Fibroblast of mammary gland (primary cell): ENCODE measurements around the gene DNAL1.
"Not testable (repeated sequence)": the region's sequence is repeated elsewhere in the genome, so short reads cannot be mapped to it uniquely, and the experiment has no call there.

Experiments used
- DNase-seq: peaks from one replicate; pipeline ENCODE4 v3.0.0-alpha.2; 2010; ENCODE audit warnings: low read depth
- H3K4me3 ChIP-seq: 2 replicates; pipeline ENCODE4 v1.5.1; 2011; ENCODE audit warnings: low read depth, mild to moderate bottlenecking, low read length, moderate library complexity; ENCODE audit not compliant: control insufficient read depth
- TF ChIP-seq, protein P1 (sequence below): conservative IDR thresholded peaks from 2 replicates; pipeline ENCODE4 v1.5.1; 2011; ENCODE audit warnings: low read depth, low read length, inconsistent platforms; ENCODE audit not compliant: control insufficient read depth, insufficient read depth

DNAL1 gene

DNA sequence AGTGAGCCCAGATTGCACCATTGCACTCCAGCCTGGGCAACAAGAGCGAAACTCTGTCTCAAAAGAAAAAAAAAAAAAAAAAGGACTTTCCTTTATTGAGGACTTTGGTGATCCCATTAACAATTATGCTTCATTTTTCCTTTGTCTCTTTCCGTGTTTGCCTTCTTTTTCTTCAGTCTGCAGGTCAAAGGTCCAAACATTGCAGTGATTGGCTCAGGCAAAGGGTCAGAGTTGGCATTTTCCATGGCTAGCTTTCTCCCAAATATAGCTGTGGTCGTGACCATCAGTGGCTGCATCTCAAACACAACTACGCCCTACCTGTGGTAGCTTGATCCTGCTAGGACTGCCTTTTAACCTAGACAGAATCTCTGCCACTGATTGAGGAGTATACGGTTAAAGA is 7.0 kb upstream of the DNAL1 start:
- TF ChIP-seq, protein P1, sequence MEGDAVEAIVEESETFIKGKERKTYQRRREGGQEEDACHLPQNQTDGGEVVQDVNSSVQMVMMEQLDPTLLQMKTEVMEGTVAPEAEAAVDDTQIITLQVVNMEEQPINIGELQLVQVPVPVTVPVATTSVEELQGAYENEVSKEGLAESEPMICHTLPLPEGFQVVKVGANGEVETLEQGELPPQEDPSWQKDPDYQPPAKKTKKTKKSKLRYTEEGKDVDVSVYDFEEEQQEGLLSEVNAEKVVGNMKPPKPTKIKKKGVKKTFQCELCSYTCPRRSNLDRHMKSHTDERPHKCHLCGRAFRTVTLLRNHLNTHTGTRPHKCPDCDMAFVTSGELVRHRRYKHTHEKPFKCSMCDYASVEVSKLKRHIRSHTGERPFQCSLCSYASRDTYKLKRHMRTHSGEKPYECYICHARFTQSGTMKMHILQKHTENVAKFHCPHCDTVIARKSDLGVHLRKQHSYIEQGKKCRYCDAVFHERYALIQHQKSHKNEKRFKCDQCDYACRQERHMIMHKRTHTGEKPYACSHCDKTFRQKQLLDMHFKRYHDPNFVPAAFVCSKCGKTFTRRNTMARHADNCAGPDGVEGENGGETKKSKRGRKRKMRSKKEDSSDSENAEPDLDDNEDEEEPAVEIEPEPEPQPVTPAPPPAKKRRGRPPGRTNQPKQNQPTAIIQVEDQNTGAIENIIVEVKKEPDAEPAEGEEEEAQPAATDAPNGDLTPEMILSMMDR, result no peak
- no peak overlapping the region for H3K4me3 ChIP-seq
- DNase-seq, result no peak

DNA sequence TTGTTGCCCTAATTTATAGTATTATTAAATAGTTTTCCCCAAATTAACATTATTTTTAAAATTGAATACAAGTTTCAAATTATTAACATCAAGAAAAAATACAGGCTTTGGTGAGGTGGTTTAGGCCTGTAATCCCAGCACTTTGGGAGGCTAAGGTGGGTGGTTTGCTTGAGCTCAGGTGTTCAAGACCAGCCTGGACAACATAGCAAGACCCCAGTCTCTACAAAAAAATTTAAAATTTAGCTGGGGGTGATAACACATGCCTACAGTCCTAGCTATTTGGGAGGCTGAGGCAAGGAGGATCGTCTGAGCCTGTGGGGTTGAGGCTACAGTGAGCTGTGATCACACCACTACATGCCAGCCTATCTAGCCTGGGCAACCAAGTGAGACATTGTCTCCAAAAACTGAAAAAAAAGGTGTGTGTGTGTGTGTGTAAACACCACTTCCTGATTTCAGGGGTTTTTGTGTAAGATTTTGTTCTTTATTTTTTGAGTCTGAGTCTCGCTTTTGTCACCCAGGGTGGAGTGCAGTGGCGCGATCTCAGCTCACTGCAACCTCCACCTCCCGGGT is 3.9 kb upstream of the DNAL1 start:
- TF ChIP-seq, protein P1, result no peak
- no peak for DNase-seq
- H3K4me3 ChIP-seq, result no peak overlapping the region

GRCh38 chr14:73645248-73645610 is 443 bp downstream of the DNAL1 start:
- no peak for DNase-seq
- TF ChIP-seq, protein P1, result no peak
- peak overlapping the region; percentile 94 for H3K4me3 ChIP-seq

DNA sequence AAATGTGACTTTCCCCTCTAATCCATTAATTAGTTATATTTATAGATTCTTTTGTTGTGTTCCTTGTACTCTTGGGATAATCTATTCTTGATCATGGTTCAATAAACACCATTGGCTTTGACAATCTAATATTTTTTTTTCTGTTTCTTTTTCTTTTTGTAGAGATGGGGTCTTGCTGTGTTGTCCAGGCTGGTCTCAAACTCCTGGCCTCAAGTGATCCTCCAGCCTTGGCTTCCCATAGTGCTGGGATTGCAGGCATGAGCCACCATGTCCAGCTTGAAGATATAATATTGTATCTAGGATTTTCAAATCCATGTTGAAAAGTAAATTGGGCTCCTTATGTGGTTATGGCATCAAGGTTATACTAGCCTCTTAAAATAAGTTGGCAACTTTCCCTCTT is 6.2 kb downstream of the DNAL1 start:
- TF ChIP-seq, protein P1, result no peak
- no peak overlapping the region for H3K4me3 ChIP-seq

DNA sequence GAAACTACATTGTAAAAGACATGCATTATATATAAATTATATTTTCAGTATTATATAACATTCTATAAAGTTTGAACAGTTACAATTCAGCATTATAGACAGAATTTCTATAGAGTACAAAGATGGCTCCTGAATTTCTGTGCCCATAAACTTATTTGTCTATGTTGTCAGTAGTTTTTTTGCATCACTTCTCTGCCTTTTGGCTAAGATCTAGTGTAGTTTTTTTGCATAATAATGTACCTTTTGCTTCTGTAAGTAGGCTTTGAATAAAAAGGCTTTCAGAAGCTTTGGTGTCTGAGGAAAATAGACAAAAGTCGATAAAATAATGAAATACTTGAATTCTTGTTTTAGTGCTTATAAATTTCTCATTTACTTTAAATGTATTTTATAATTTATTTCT is 11.1 kb downstream of the DNAL1 start:
- TF ChIP-seq, protein P1, result no peak
- DNase-seq, result no peak
- H3K4me3 ChIP-seq, result no peak overlapping the region

More for the DNA sequence above, 6.2 kb downstream of the DNAL1 start:
- DNase-seq, result no peak

GRCh38 chr14:73659202-73659601 is 14.4 kb downstream of the DNAL1 start:
- not testable (repeated sequence) for H3K4me3 ChIP-seq, DNase-seq

GRCh38 chr14:73660511-73660910 is 15.7 kb downstream of the DNAL1 start:
- TF ChIP-seq, protein P1, result no peak
- DNase-seq, result no peak
- no peak overlapping the region for H3K4me3 ChIP-seq
